Fibroblast of the aortic adventitia (primary cell): ENCODE measurements around the gene SH2D7. TPM values are rescaled to one million over a fixed set of nuclear protein-coding genes. Genes with fewer than 3 reads are reported as not detected.

ENCODE experiments used
- DNase-seq: peaks from one replicate; pipeline ENCODE4 v3.0.0-alpha.2; 2010; ENCODE audit warnings: low read depth
- H3K4me3 ChIP-seq: 2 replicates; pipeline ENCODE4 v1.5.1; 2011; ENCODE audit warnings: low read depth, mild to moderate bottlenecking, control low read depth, low read length, moderate library complexity
- total RNA-seq: library from RNA; depleted of rRNA; stranded (reverse); fragments of >200 nt; gene quantifications from 2 replicates; pipeline ENCODE4 v1.2.3, GENCODE V29; 2012; ENCODE audit warnings: low replicate concordance
- TF ChIP-seq, protein P1 (sequence below): IDR thresholded peaks from 2 replicates; pipeline ENCODE4 v1.5.1; 2011; ENCODE audit warnings: mild to moderate bottlenecking, low read length, control low read depth, inconsistent platforms; ENCODE audit not compliant: insufficient read depth

SH2D7 gene
- total RNA-seq, 1 donor = not detected

DNA sequence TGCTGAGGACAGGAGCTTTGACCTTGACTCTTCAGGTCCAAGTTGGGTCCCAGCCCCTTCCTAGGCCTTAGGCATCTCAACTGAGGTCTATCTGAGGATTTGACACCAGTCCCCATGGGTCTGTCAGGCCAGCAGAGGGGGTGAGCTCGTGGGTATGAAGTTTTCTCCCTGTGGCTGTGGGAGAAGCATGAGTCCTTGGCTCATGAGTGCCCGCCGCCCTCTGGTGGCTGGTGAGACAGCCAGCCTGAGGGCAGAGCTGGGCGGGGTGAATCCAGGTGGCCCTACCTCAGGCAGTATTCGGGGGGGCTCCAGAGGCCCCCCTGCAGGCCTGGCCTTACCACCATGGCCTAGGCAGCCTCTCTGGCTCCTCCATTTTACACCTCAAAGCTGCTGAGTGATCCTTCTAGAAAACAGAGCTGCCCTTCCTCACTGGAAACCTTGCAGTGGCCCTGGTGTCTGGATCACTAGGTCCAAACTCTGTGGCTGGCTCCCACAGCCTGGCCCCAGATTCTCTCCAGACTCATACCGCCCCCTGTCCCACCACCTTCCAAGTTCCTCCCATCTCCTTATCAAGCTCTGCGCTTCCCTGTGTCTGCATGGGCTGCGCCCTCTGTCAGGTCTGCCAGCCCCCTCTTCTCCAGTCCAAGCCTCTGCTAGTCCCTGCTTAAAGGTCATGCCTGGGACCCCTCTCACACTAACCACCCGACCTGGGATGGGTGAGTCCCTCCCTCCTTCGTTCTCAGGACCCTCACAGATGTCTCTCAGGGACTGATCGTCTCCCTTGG is 16.1 kb downstream of the SH2D7 start:
- no peak overlapping the region for H3K4me3 ChIP-seq
- TF ChIP-seq, protein P1, sequence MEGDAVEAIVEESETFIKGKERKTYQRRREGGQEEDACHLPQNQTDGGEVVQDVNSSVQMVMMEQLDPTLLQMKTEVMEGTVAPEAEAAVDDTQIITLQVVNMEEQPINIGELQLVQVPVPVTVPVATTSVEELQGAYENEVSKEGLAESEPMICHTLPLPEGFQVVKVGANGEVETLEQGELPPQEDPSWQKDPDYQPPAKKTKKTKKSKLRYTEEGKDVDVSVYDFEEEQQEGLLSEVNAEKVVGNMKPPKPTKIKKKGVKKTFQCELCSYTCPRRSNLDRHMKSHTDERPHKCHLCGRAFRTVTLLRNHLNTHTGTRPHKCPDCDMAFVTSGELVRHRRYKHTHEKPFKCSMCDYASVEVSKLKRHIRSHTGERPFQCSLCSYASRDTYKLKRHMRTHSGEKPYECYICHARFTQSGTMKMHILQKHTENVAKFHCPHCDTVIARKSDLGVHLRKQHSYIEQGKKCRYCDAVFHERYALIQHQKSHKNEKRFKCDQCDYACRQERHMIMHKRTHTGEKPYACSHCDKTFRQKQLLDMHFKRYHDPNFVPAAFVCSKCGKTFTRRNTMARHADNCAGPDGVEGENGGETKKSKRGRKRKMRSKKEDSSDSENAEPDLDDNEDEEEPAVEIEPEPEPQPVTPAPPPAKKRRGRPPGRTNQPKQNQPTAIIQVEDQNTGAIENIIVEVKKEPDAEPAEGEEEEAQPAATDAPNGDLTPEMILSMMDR = peak; percentile 92
- DNase-seq = peak; percentile 85

DNA sequence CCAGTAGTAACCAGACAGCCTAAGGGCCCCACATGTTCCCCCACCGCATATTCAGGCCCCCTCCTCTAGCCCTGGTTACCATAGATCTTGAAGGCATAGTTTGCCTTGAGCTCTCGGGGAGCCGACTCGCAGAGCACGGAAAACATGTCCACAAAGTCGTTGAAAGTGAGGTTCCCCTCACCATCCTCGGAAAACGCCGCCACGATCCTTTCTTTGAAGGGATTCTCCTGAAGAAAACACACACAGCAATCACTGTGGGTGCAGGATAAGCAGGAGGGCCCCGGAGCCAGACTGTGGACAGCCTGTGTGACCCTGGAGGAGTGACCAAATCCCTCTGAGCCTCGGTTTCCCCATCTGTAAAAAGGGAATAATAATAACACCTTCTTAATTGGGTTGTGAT is 16.8 kb downstream of the SH2D7 start:
- H3K4me3 ChIP-seq = no peak overlapping the region
- DNase-seq = no peak
- TF ChIP-seq, protein P1 = no peak

DNA sequence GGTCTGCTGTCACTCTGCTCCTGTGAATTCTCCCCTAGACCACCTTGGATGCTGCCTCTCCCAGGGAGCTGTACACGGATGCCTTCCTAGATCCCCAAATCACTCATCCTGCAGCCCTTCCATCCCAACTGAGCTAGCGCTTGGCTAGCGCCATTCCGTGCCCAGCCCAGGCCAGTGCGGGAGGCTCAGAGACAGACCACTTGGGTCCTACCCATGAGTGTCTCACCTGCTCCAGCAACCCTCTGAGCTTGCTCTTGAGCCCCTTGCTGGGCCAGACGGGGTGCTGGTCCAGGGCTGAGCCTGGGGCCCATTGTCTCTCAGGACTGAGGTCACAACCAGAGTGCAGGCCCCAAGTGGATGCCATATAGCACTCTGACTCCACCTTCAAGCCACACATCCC is 17.7 kb downstream of the SH2D7 start:
- TF ChIP-seq, protein P1 = no peak
- no peak overlapping the region for H3K4me3 ChIP-seq
- DNase-seq = no peak

DNA sequence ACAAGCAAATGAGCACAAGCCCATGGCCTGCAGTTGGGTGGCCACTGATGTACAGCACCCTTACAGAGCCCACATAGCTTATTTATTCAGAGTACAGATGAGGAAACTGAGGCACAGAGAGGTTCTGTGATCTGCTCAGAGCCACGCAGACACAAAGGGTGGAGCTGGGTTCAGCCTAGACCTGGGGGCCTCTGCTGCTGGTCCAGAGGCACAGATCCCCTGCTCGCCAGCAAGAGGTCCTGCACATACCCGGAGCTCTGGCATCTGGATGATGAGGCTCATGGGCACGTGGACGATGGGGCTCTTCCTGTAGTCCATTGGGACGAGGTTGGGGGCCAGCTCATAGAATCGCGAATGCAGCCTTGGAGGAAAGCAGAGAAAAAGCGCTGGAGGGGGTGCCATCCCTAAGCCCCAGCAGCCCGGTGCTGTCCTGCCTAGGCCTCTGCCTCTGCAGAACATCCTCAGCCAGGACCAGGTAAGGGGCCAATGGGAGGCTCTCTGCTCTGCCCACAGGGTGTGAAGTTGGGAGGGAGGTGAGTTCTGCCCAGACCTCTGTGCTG is 18.6 kb downstream of the SH2D7 start:
- DNase-seq = no peak
- TF ChIP-seq, protein P1 = no peak
- no peak overlapping the region for H3K4me3 ChIP-seq

DNA sequence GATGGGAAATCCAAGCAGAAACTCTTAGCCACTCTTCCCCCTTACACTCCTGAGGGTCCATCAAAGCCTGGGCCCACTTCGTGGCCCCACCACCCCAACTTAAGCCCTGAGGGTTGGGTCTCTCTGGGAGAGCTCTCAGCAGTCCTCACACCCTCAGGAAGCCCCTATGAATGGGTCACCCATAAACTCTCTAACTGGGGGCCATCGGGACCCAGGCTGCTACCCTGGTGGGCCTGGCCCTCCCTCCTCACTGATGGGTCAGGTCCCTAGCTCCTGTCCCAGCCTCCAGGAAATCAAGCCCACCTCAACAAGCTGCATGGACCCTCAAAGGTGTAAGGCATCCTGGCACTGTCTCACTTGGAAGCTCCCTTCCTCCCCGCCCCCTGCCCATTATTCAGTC is 19.4 kb downstream of the SH2D7 start:
- TF ChIP-seq, protein P1 = no peak
- DNase-seq = no peak
- H3K4me3 ChIP-seq = no peak overlapping the region

DNA sequence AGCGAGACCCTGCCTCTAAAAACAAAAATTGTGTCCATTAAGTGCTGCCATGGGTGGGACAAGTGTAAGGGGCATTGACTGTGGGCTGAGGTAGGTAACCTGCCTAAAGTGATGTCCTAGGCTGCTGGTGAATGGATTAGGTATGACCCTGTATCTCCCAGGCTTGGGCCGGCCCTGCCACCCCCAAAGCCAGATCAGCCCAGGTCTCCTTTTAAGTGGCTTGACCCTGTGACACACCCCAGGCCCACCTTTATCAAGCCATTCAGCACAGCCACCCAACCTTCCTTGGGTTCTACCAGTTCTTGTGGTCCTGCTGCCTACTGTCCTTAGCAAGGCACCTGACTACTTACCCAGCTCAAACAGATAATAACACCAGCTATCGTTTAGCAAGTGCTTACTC is 20.2 kb downstream of the SH2D7 start:
- H3K4me3 ChIP-seq = no peak overlapping the region
- no peak for DNase-seq
- TF ChIP-seq, protein P1 = no peak

DNA sequence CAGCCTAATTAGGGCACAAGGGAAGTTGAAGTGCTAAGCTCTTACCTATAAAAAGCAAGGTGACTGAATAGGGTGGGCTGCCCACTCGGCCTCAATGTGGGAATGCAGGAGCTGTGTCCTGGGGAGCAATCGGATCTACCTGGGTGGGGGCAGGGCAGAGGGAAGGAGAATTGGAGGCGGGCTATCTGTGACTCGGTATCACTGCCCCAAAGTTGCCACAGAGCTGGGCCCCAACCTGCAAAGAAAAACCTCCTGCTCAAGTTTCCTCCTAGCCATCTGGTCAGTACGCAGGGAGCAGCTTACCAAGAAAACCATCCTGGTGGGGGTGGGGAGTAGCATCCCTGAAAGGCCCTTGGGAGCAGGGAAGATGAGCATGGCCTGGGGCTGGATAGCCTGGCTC is 28.2 kb downstream of the SH2D7 start:
- H3K4me3 ChIP-seq = no peak overlapping the region
- DNase-seq = no peak
- TF ChIP-seq, protein P1 = no peak
